DOHH2 (cell line): ENCODE measurements around the gene ROBO2.

Experiments used
- H3F3A ChIP-seq: fragments of 200-600 bp; sonication (generic), shearing (Covaris generic); 2 replicates; pipeline ENCODE4 v1.6.0; 2016; ENCODE audit warnings: antibody characterized with exemption, mild to moderate bottlenecking; ENCODE audit not compliant: control insufficient read depth, insufficient read depth
- H3K27ac ChIP-seq: fragments of 200-600 bp; sonication (generic); 2 replicates; pipeline ENCODE4 v1.5.1; 2014; ENCODE audit warnings: low read depth, mild to moderate bottlenecking, low read length, moderate library complexity
- H3K27me3 ChIP-seq: fragments of 200-600 bp; sonication (generic); 2 replicates; pipeline ENCODE4 v1.6.1; 2014; ENCODE audit warnings: mild to moderate bottlenecking, low read length, mixed read lengths; ENCODE audit not compliant: control insufficient read depth
- H3K36me3 ChIP-seq: fragments of 200-600 bp; sonication (generic); 2 replicates; pipeline ENCODE4 v1.6.1; 2014; ENCODE audit warnings: mild to moderate bottlenecking, low read length, moderate library complexity, mixed read lengths; ENCODE audit not compliant: control insufficient read depth
- H3K4me1 ChIP-seq: fragments of 200-600 bp; sonication (generic); 2 replicates; pipeline ENCODE4 v1.6.1; 2014; ENCODE audit warnings: mild to moderate bottlenecking, low read length, mixed read lengths; ENCODE audit not compliant: control insufficient read depth
- H3K4me2 ChIP-seq: fragments of 200-600 bp; sonication (generic); 2 replicates; pipeline ENCODE4 v1.6.0; 2014; ENCODE audit warnings: mild to moderate bottlenecking, low read length, moderate library complexity
- H3K4me3 ChIP-seq: fragments of 200-600 bp; sonication (generic); 2 replicates; pipeline ENCODE4 v1.5.1; 2014; ENCODE audit warnings: mild to moderate bottlenecking, low read length, mixed read lengths
- H3K79me2 ChIP-seq: fragments of 200-600 bp; sonication (generic); 2 replicates; pipeline ENCODE4 v1.6.1; 2014; ENCODE audit warnings: mild to moderate bottlenecking, low read length, mixed read lengths; ENCODE audit not compliant: control insufficient read depth
- H3K9me2 ChIP-seq: fragments of 200-600 bp; sonication (generic); replicated peaks from 2 replicates; pipeline ENCODE4 v1.6.1; 2014; ENCODE audit warnings: mild to moderate bottlenecking, low read length, mixed read lengths; ENCODE audit not compliant: control insufficient read depth
- H3K9me3 ChIP-seq: fragments of 200-600 bp; sonication (generic); 2 replicates; pipeline ENCODE4 v1.6.1; 2014; ENCODE audit warnings: antibody characterized with exemption, low read length, mixed read lengths; ENCODE audit not compliant: control insufficient read depth, insufficient read depth
- H4K20me1 ChIP-seq: fragments of 200-600 bp; sonication (generic); 2 replicates; pipeline ENCODE4 v1.6.0; 2014; ENCODE audit warnings: low read depth, mild to moderate bottlenecking, antibody characterized with exemption, low read length, moderate library complexity; ENCODE audit not compliant: control insufficient read depth, insufficient read depth
- EZH2phosphoT487 ChIP-seq: fragments of 200-600 bp; sonication (generic); IDR thresholded peaks from 2 replicates; pipeline ENCODE4 v1.6.1; 2017; ENCODE audit warnings: borderline replicate concordance, mild to moderate bottlenecking, antibody characterized with exemption, low read length, moderate library complexity, mixed read lengths
- TF ChIP-seq, protein P1 (sequence below): fragments of 200-600 bp; sonication (generic); IDR thresholded peaks from one replicate; pipeline ENCODE4 v1.5.1; 2014; ENCODE audit warnings: antibody characterized with exemption, mild to moderate bottlenecking, low read depth, low read length; ENCODE audit not compliant: poor library complexity, severe bottlenecking

The ROBO2 gene

DNA sequence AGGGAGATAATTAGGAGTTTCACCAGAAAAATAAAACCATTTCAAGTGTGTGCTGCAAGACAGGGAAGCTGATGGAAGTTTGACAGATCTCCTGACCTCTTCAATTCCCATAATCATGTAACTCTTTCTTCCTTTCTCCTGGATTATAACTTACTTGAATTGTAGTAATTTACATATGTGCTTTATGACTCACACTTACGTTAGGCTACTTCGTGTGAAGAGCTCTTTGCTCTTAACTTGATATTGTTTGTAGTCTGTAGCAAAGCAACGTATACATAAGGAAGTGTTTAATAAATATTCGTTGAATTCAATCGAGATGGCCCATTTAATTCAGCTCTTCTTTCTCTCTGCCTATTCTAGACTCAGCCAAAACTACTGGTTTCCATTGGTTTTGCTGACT lies 23.5 kb downstream of the ROBO2 start:
- no peaks in the 10 kb centered on the region for H3K4me1 ChIP-seq
- no peak overlapping the region for H3K4me2 ChIP-seq
- no peak overlapping the region for H3K4me3 ChIP-seq
- no peaks in the 10 kb centered on the region; the same call in 1 of the 2 replicates for H3K9me3 ChIP-seq
- no peaks in the 10 kb centered on the region for H4K20me1 ChIP-seq
- TF ChIP-seq, protein P1, sequence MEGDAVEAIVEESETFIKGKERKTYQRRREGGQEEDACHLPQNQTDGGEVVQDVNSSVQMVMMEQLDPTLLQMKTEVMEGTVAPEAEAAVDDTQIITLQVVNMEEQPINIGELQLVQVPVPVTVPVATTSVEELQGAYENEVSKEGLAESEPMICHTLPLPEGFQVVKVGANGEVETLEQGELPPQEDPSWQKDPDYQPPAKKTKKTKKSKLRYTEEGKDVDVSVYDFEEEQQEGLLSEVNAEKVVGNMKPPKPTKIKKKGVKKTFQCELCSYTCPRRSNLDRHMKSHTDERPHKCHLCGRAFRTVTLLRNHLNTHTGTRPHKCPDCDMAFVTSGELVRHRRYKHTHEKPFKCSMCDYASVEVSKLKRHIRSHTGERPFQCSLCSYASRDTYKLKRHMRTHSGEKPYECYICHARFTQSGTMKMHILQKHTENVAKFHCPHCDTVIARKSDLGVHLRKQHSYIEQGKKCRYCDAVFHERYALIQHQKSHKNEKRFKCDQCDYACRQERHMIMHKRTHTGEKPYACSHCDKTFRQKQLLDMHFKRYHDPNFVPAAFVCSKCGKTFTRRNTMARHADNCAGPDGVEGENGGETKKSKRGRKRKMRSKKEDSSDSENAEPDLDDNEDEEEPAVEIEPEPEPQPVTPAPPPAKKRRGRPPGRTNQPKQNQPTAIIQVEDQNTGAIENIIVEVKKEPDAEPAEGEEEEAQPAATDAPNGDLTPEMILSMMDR = no peak
- TF ChIP-seq EZH2phosphoT487 = no peak
- no peak overlapping the region for H3K27ac ChIP-seq
- H3F3A ChIP-seq = no peaks in the 10 kb centered on the region
- no peaks in the 10 kb centered on the region for H3K36me3 ChIP-seq
- H3K79me2 ChIP-seq = no peaks in the 10 kb centered on the region
- H3K9me2 ChIP-seq = no peaks in the 10 kb centered on the region
- H3K27me3 ChIP-seq = no peaks in the 10 kb centered on the region

DNA sequence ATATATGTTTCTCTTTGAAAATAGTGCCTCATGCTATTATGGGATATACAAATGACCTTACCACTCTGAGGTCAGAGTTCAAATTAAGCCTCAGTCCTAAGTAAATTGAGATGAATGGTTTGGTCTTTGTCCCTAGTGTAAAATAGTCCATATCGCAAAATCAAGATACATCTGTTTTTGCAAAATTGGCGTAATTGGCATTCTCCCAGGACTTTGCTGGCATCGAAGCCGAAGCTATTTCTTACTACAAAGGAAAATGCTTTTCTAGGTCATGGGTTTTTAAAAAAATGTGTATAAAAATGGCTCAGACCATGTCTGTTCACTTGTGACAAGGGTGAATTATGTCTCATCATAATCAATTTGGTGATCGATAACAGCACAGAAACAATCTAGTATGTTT lies 25.9 kb downstream of the ROBO2 start:
- Histone ChIP-seq H3K9me3 (no peaks in the 10 kb centered on the region; the same call in 1 of the 2 replicates), H4K20me1 (no peaks in the 10 kb centered on the region), H3K4me1 (no peaks in the 10 kb centered on the region), H3K9me2 (no peaks in the 10 kb centered on the region), H3F3A (no peaks in the 10 kb centered on the region), H3K27me3 (no peaks in the 10 kb centered on the region), H3K4me2 (no peak overlapping the region), H3K79me2 (no peaks in the 10 kb centered on the region), H3K4me3 (no peak overlapping the region), H3K36me3 (no peaks in the 10 kb centered on the region), H3K27ac (no peak overlapping the region)
- TF ChIP-seq EZH2phosphoT487 = no peak
- TF ChIP-seq, protein P1 = no peak

DNA sequence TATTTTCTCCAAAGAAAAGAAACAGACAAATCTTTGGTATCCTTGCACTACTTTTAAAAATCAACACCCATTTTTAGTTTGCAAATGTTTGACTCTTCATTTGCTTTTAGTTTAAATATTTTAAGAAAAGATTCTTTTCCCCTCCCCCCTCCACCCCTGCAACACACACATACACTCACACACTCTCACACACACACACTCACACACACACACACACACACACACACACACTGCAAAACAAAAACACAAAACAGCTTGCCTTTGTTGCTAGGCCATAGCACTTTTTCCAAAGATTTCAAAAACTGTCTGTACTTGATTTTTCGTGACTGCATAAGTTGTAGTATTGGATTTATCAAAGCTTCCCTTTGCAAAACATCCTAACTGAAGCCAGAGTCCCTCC lies 26.9 kb downstream of the ROBO2 start:
- Histone ChIP-seq H3K4me3 (no peak overlapping the region), H3K9me2 (no peaks in the 10 kb centered on the region), H3K4me1 (no peaks in the 10 kb centered on the region), H3K9me3 (no peaks in the 10 kb centered on the region), H3K4me2 (no peak overlapping the region), H3K27me3 (no peaks in the 10 kb centered on the region), H3F3A (no peaks in the 10 kb centered on the region), H3K79me2 (no peaks in the 10 kb centered on the region), H3K27ac (no peak overlapping the region), H4K20me1 (no peaks in the 10 kb centered on the region), H3K36me3 (no peaks in the 10 kb centered on the region)
- TF ChIP-seq, protein P1 = no peak
- no peak for TF ChIP-seq EZH2phosphoT487

DNA sequence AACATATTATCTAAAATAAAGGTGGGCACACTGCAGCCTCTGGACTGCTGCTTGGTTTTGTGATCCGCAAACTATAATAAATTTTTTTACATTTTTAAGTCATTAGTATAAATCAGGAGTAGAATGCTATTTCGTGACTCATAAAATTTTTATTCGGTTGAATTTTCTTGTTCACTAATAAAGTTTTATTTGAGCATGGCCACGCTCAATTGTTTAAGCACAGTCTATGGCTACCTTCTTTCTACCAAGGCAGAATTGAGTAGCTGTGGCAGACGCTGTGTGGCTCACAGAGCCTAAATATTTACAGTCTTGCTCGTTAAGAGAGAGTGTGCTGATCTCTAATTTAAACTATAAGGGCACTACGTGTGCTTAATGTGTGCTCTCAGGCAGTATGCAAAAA lies 28.9 kb downstream of the ROBO2 start:
- Histone ChIP-seq H3K79me2 (no peaks in the 10 kb centered on the region), H3K27ac (no peak overlapping the region), H3K9me2 (no peaks in the 10 kb centered on the region), H3K4me2 (no peak overlapping the region), H3K4me1 (no peaks in the 10 kb centered on the region), H3K4me3 (no peak overlapping the region), H3F3A (no peaks in the 10 kb centered on the region), H3K27me3 (no peaks in the 10 kb centered on the region), H3K9me3 (no peaks in the 10 kb centered on the region), H3K36me3 (no peaks in the 10 kb centered on the region), H4K20me1 (no peaks in the 10 kb centered on the region)
- no peak for TF ChIP-seq EZH2phosphoT487
- TF ChIP-seq, protein P1 = no peak
